HepG2 (cell line): ENCODE measurements around the gene JUND. TPM values are rescaled to one million over a fixed set of nuclear protein-coding genes. Genes with fewer than 3 reads are reported as not detected.
A peak's percentile ranks its signal among the peaks of the same experiment; 100 is the strongest.

Experiments
- ARNT2 ChIP-seq: sonication (generic); formaldehyde crosslinking; IDR thresholded peaks from 2 replicates; pipeline ENCODE4 v1.8.0; 2022; ENCODE audit warnings: mild to moderate bottlenecking, low read depth, missing genetic modification reagents, moderate library complexity
- GMEB1 ChIP-seq: sonication (generic); formaldehyde crosslinking; IDR thresholded peaks from 2 replicates; pipeline ENCODE4 v1.5.1; 2020; ENCODE audit warnings: missing genetic modification reagents, mild to moderate bottlenecking, borderline replicate concordance
- KDM6A ChIP-seq: IDR thresholded peaks from 2 replicates; pipeline ENCODE4 v1.6.1; 2016; ENCODE audit warnings: low read depth
- NFKB2 ChIP-seq: sonication (generic); formaldehyde crosslinking; IDR thresholded peaks from 2 replicates; pipeline ENCODE4 v1.4.0; 2020; ENCODE audit warnings: missing genetic modification reagents, borderline replicate concordance
- SALL1 ChIP-seq: sonication (generic); formaldehyde crosslinking; IDR thresholded peaks from 2 replicates; pipeline ENCODE4 v1.8.0; 2022; ENCODE audit warnings: mild to moderate bottlenecking, missing genetic modification reagents
- ZBTB1 ChIP-seq: sonication (generic); formaldehyde crosslinking; IDR thresholded peaks from 2 replicates; pipeline ENCODE4 v1.4.0; 2020; ENCODE audit warnings: missing genetic modification reagents, borderline replicate concordance
- ZBTB20 ChIP-seq: sonication (generic); formaldehyde crosslinking; IDR thresholded peaks from 2 replicates; pipeline ENCODE4 v1.8.1; 2023; ENCODE audit warnings: missing genetic modification reagents, low read depth, mild to moderate bottlenecking, borderline replicate concordance
- ZBTB25 ChIP-seq: IDR thresholded peaks from 2 replicates; pipeline ENCODE4 v1.6.1; 2018; ENCODE audit warnings: missing genetic modification reagents
- ZFP1 ChIP-seq: IDR thresholded peaks from 2 replicates; pipeline ENCODE4 v1.6.1; 2016
- ZNF138 ChIP-seq: sonication (generic); formaldehyde crosslinking; IDR thresholded peaks from 2 replicates; pipeline ENCODE4 v1.5.0; 2020; ENCODE audit warnings: mild to moderate bottlenecking, low read depth, missing genetic modification reagents
- ZNF205 ChIP-seq: IDR thresholded peaks from 2 replicates; pipeline ENCODE4 v1.6.1; 2018; ENCODE audit warnings: missing biosample characterization, missing genetic modification reagents
- ZNF510 ChIP-seq: sonication (generic); formaldehyde crosslinking; IDR thresholded peaks from 2 replicates; pipeline ENCODE4 v1.4.0; 2020; ENCODE audit warnings: low read depth, mild to moderate bottlenecking, missing genetic modification reagents
- ZNF574 ChIP-seq: sonication (generic); formaldehyde crosslinking; IDR thresholded peaks from 2 replicates; pipeline ENCODE4 v1.4.0; 2020; ENCODE audit warnings: missing genetic modification reagents
- ZSCAN25 ChIP-seq: sonication (generic); formaldehyde crosslinking; IDR thresholded peaks from 2 replicates; pipeline ENCODE4 v1.8.0; 2022; ENCODE audit warnings: mild to moderate bottlenecking, missing genetic modification reagents
- polyA plus RNA-seq, 8 experiments: library from polyadenylated mRNA; depleted of rRNA in 3 of 8; stranded (reverse) in 7 of 8; unstranded in 1 of 8; fragments of >200 nt; fragmentation: Illumina TruSeq in 4 of 8; extraction: Trizol in 4 of 8; gene quantifications; 2 replicates each; pipeline versions ENCODE4 v1.2.1 to v1.2.3, GENCODE V29; 2011 to 2016; ENCODE audit warnings: low read depth in 4 of 8, missing spikeins in 1 of 8, mixed read lengths in 1 of 8; ENCODE audit not compliant: insufficient read depth in 1 of 8
- total RNA-seq, 5 experiments: library from RNA; depleted of rRNA; stranded (reverse); fragments of >200 nt; fragmentation: Illumina TruSeq; extraction: Trizol; gene quantifications; 2 replicates each; pipeline ENCODE4 v1.2.3, GENCODE V29; 2016; ENCODE audit warnings: low read depth in 1 of 5
- TF ChIP-seq, protein P1 (sequence below): sonication (generic); formaldehyde crosslinking; conservative IDR thresholded peaks from 2 replicates; pipeline ENCODE4 v1.4.0; 2020; ENCODE audit warnings: mild to moderate bottlenecking, missing genetic modification reagents, moderate library complexity
- TF ChIP-seq, protein P2 (sequence below): sonication (generic); formaldehyde crosslinking; IDR thresholded peaks from 2 replicates; pipeline ENCODE4; 2020; ENCODE audit warnings: missing genetic modification reagents, mild to moderate bottlenecking, borderline replicate concordance

Gene JUND
- total and polyA plus RNA-seq, 2 of the 13 experiments (the other 11 are each of a cell fraction or from before 2014, with no cell fraction given) = 41.2 to 59.8 TPM

GRCh38 chr19:18300930-18301717 lies 19.7 kb upstream of the JUND start (continued):
- no peak for TF ChIP-seq GMEB1 (CRISPR knock-in tag)
- TF ChIP-seq ZBTB25 (CRISPR knock-in tag) = 0 out of 2 replicates have a peak, but pooled peaks have one; percentile 40
- TF ChIP-seq, protein P1, sequence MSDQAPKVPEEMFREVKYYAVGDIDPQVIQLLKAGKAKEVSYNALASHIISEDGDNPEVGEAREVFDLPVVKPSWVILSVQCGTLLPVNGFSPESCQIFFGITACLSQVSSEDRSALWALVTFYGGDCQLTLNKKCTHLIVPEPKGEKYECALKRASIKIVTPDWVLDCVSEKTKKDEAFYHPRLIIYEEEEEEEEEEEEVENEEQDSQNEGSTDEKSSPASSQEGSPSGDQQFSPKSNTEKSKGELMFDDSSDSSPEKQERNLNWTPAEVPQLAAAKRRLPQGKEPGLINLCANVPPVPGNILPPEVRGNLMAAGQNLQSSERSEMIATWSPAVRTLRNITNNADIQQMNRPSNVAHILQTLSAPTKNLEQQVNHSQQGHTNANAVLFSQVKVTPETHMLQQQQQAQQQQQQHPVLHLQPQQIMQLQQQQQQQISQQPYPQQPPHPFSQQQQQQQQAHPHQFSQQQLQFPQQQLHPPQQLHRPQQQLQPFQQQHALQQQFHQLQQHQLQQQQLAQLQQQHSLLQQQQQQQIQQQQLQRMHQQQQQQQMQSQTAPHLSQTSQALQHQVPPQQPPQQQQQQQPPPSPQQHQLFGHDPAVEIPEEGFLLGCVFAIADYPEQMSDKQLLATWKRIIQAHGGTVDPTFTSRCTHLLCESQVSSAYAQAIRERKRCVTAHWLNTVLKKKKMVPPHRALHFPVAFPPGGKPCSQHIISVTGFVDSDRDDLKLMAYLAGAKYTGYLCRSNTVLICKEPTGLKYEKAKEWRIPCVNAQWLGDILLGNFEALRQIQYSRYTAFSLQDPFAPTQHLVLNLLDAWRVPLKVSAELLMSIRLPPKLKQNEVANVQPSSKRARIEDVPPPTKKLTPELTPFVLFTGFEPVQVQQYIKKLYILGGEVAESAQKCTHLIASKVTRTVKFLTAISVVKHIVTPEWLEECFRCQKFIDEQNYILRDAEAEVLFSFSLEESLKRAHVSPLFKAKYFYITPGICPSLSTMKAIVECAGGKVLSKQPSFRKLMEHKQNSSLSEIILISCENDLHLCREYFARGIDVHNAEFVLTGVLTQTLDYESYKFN = peak; percentile 33; the same call in 1 of the 2 replicates
- no peak for TF ChIP-seq ZNF510 (CRISPR knock-in tag)
- peak; percentile 99 for TF ChIP-seq ZSCAN25 (CRISPR knock-in tag)
- peak; percentile 62; the same call in 1 of the 2 replicates for TF ChIP-seq SALL1 (CRISPR knock-in tag)
- TF ChIP-seq KDM6A (CRISPR knock-in tag) = no peak
- no peak for TF ChIP-seq ZBTB1 (CRISPR knock-in tag)
- TF ChIP-seq ZNF138 = no peak
- 0 out of 2 replicates have a peak, but pooled peaks have one; percentile 26 for TF ChIP-seq ZNF205 (CRISPR knock-in tag)
- no peak for TF ChIP-seq ZBTB20
- no peak for TF ChIP-seq NFKB2 (CRISPR knock-in tag)
- TF ChIP-seq ZNF574 (CRISPR knock-in tag) = 0 out of 2 replicates have a peak, but pooled peaks have one; percentile 32
- TF ChIP-seq ZFP1 (CRISPR knock-in tag) = 0 out of 2 replicates have a peak, but pooled peaks have one; percentile 15
- no peak for TF ChIP-seq ARNT2 (CRISPR knock-in tag)
- TF ChIP-seq, protein P2, sequence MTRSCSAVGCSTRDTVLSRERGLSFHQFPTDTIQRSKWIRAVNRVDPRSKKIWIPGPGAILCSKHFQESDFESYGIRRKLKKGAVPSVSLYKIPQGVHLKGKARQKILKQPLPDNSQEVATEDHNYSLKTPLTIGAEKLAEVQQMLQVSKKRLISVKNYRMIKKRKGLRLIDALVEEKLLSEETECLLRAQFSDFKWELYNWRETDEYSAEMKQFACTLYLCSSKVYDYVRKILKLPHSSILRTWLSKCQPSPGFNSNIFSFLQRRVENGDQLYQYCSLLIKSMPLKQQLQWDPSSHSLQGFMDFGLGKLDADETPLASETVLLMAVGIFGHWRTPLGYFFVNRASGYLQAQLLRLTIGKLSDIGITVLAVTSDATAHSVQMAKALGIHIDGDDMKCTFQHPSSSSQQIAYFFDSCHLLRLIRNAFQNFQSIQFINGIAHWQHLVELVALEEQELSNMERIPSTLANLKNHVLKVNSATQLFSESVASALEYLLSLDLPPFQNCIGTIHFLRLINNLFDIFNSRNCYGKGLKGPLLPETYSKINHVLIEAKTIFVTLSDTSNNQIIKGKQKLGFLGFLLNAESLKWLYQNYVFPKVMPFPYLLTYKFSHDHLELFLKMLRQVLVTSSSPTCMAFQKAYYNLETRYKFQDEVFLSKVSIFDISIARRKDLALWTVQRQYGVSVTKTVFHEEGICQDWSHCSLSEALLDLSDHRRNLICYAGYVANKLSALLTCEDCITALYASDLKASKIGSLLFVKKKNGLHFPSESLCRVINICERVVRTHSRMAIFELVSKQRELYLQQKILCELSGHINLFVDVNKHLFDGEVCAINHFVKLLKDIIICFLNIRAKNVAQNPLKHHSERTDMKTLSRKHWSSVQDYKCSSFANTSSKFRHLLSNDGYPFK (CRISPR knock-in tag) = 0 out of 2 replicates have a peak, but pooled peaks have one; percentile 25
